Mesenchymal stem cell (in vitro differentiated cells and primary cell): ENCODE data around the gene CD4.
A peak's percentile ranks its signal among the peaks of the same experiment; 100 is the strongest.

Experiments
- DNase-seq: peaks from one replicate; pipeline ENCODE4 v3.0.0-alpha.2; 2013
- H2AFZ ChIP-seq: one replicate; pipeline ENCODE4 v1.6.1; 2013; ENCODE audit warnings: low read depth, mild to moderate bottlenecking, control low read depth, inconsistent platforms, low read length, moderate library complexity
- H2AK5ac ChIP-seq: 2 replicates; pipeline ENCODE4 v1.6.1; 2013; ENCODE audit warnings: low read length, moderate library complexity, mild to moderate bottlenecking, inconsistent platforms; ENCODE audit not compliant: severe bottlenecking
- H2BK120ac ChIP-seq: one replicate; pipeline ENCODE4 v1.6.1; 2013; ENCODE audit warnings: low read depth, mild to moderate bottlenecking, inconsistent platforms, low read length, moderate library complexity
- H2BK12ac ChIP-seq, 2 experiments: one replicate each; pipeline ENCODE4 v1.6.1; 2013; ENCODE audit warnings: inconsistent platforms in 2 of 2, low read length in 2 of 2, mild to moderate bottlenecking in 2 of 2, moderate library complexity in 2 of 2, control low read depth in 1 of 2
- H2BK15ac ChIP-seq: one replicate; pipeline ENCODE4 v1.6.1; 2013; ENCODE audit warnings: mild to moderate bottlenecking, low read depth, inconsistent platforms; ENCODE audit not compliant: poor library complexity, severe bottlenecking
- H2BK5ac ChIP-seq: 2 replicates; pipeline ENCODE4 v1.6.1; 2013; ENCODE audit warnings: low read depth, mild to moderate bottlenecking, low read length, control low read depth, inconsistent platforms; ENCODE audit not compliant: poor library complexity, severe bottlenecking
- H3K14ac ChIP-seq, 2 experiments: one replicate each; pipeline ENCODE4 v1.6.1; 2013; ENCODE audit warnings: inconsistent platforms in 2 of 2, low read length in 2 of 2, control low read depth in 1 of 2, mild to moderate bottlenecking in 1 of 2, moderate library complexity in 1 of 2
- H3K18ac ChIP-seq, 2 experiments: one replicate each; pipeline ENCODE4 v1.6.1; 2013; ENCODE audit warnings: inconsistent platforms in 2 of 2, low read length in 2 of 2, control low read depth in 1 of 2, low read depth in 1 of 2, mild to moderate bottlenecking in 1 of 2
- H3K23ac ChIP-seq, 2 experiments: one replicate each; pipeline ENCODE4 v1.6.1; 2013; ENCODE audit warnings: inconsistent platforms in 2 of 2, low read length in 2 of 2, mild to moderate bottlenecking in 2 of 2, moderate library complexity in 2 of 2, control low read depth in 1 of 2
- H3K27ac ChIP-seq: 2 replicates; pipeline ENCODE4 v1.5.1; 2013; ENCODE audit warnings: mild to moderate bottlenecking, moderate library complexity, low read length, control low read depth, inconsistent platforms; ENCODE audit not compliant: poor library complexity, severe bottlenecking
- H3K27me3 ChIP-seq, 2 experiments: 2 replicates each; pipeline versions ENCODE4 v1.6.1 to v1.7.0; 2013; ENCODE audit warnings: low read length in 2 of 2, mild to moderate bottlenecking in 2 of 2, moderate library complexity in 2 of 2, control low read depth in 1 of 2, inconsistent platforms in 1 of 2; ENCODE audit not compliant: control insufficient read depth in 1 of 2, insufficient read depth in 1 of 2
- H3K36me3 ChIP-seq, 2 experiments: 2 replicates each; pipeline versions ENCODE4 v1.6.1 to v1.7.0; 2013; ENCODE audit warnings: low read length in 2 of 2, control low read depth in 1 of 2, inconsistent platforms in 1 of 2, low read depth in 1 of 2, mild to moderate bottlenecking in 1 of 2; ENCODE audit not compliant: insufficient read depth in 2 of 2, control insufficient read depth in 1 of 2
- H3K4ac ChIP-seq, 2 experiments: one replicate each; pipeline ENCODE4 v1.6.1; 2013; ENCODE audit warnings: inconsistent platforms in 2 of 2, low read length in 2 of 2, mild to moderate bottlenecking in 2 of 2, moderate library complexity in 2 of 2, control low read depth in 1 of 2, low read depth in 1 of 2
- H3K4me1 ChIP-seq: 2 replicates; pipeline ENCODE4 v1.6.1; 2013; ENCODE audit warnings: low read depth, low read length, control low read depth; ENCODE audit not compliant: control insufficient read depth, insufficient read depth
- H3K4me2 ChIP-seq: 2 replicates; pipeline ENCODE4 v1.6.1; 2013; ENCODE audit warnings: low read length, mild to moderate bottlenecking, inconsistent platforms; ENCODE audit not compliant: poor library complexity, severe bottlenecking
- H3K4me3 ChIP-seq, 2 experiments: 2 replicates each; pipeline versions ENCODE4 v1.5.1 to v1.7.0; 2013; ENCODE audit warnings: low read length in 2 of 2, mild to moderate bottlenecking in 2 of 2, control low read depth in 1 of 2, low read depth in 1 of 2; ENCODE audit not compliant: insufficient read depth in 1 of 2
- H3K79me1 ChIP-seq: replicated peaks from 2 replicates; pipeline ENCODE4 v1.6.1; 2013; ENCODE audit warnings: mild to moderate bottlenecking, control low read depth, low read length, inconsistent platforms; ENCODE audit not compliant: poor library complexity, severe bottlenecking
- H3K9ac ChIP-seq: 2 replicates; pipeline ENCODE4 v1.7.0; 2013; ENCODE audit warnings: mild to moderate bottlenecking, low read length, moderate library complexity
- H3K9me3 ChIP-seq: 2 replicates; pipeline ENCODE4 v1.7.0; 2013; ENCODE audit warnings: mild to moderate bottlenecking, low read length; ENCODE audit not compliant: control insufficient read depth
- H4K8ac ChIP-seq: one replicate; pipeline ENCODE4 v1.6.1; 2013; ENCODE audit warnings: inconsistent platforms, mild to moderate bottlenecking, low read length, moderate library complexity
- H4K91ac ChIP-seq: one replicate; pipeline ENCODE4 v1.6.1; 2013; ENCODE audit warnings: mild to moderate bottlenecking, low read length, inconsistent platforms
- WGBS: methylation state at CpG from one replicate; pipeline ENCODE4 v1.1.7; 2013; ENCODE audit warnings: mixed read lengths; 5-methylcytosine and 5-hydroxymethylcytosine counted together

CD4 gene

DNA sequence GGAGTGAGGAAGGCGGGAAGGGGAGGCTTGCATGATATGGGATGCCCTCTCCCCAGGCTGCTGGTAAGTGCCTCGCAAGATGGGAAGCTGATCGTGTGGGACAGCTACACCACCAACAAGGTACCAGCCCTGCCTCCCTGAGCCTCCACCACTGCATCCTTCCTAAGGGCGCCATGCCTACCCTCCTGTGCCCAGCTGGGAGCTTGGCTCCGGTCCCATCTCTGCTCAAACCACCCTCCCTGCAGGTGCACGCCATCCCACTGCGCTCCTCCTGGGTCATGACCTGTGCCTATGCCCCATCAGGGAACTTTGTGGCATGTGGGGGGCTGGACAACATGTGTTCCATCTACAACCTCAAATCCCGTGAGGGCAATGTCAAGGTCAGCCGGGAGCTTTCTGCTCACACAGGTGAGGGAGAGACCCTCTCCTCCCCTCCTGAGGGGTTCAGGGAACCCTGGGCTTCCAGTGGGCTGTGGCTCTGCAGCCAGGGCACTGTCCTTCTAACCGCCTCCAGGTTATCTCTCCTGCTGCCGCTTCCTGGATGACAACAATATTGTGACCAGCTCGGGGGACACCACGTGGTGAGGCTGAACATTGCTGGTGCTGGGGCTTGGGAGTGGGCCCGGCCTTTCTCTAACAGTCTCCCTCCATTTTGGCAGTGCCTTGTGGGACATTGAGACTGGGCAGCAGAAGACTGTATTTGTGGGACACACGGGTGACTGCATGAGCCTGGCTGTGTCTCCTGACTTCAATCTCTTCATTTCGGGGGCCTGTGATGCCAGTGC, 54.0 kb downstream of the CD4 start:
- Histone ChIP-seq H2BK12ac (no peak overlapping the region), H2AFZ (no peak overlapping the region), H3K4me3 (no peak overlapping the region), H2BK120ac (no peak overlapping the region), H2AK5ac (no peak overlapping the region), H3K27me3 (no peaks in the 10 kb centered on the region), H3K27ac (no peak overlapping the region), H4K8ac (no peak overlapping the region), H4K91ac (peak overlapping the region; percentile 41), H3K18ac (no peak overlapping the region), H3K23ac (no peak overlapping the region), H3K4me2 (no peak overlapping the region), H2BK5ac (no peak overlapping the region), H3K9me3 (no peaks in the 10 kb centered on the region), H2BK15ac (no peak overlapping the region), H3K4ac (no peak overlapping the region), H3K79me1 (peaks cover 15% of the 10 kb centered on the region), H3K9ac (no peak overlapping the region), H3K4me1 (no peaks in the 10 kb centered on the region), H3K36me3 (peaks cover 78 to 86% of the 10 kb centered on the region in 2 experiments), H3K14ac (no peak overlapping the region)
- 84% methylated on average over 16 of the region's 16 CpGs for WGBS
- DNase-seq, result no peak

DNA sequence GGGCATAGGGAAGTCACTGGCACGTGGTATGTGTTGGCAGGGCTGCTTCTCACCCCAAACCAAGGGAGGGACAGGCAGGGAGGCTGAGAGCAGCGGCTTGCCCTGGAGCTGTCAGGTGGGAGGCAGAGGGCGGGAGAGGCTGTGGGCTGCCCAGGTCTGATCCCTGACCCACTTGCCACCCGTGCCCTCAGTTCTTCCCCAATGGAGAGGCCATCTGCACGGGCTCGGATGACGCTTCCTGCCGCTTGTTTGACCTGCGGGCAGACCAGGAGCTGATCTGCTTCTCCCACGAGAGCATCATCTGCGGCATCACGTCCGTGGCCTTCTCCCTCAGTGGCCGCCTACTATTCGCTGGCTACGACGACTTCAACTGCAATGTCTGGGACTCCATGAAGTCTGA, 56.1 kb downstream of the CD4 start:
- no peaks in the 10 kb centered on the region for H3K27me3 ChIP-seq
- H3K27ac ChIP-seq, result no peak overlapping the region
- no peak overlapping the region for H2BK5ac ChIP-seq
- H3K4me2 ChIP-seq, result no peak overlapping the region
- WGBS, result 94% methylated on average over 17 of the region's 17 CpGs
- no peak overlapping the region for H3K14ac ChIP-seq
- H2AFZ ChIP-seq, result no peak overlapping the region
- H2AK5ac ChIP-seq, result no peak overlapping the region
- no peak overlapping the region for H2BK15ac ChIP-seq
- H3K36me3 ChIP-seq, result peaks cover 75 to 81% of the 10 kb centered on the region in 2 experiments
- no peak overlapping the region for H3K4me3 ChIP-seq
- H4K8ac ChIP-seq, result no peak overlapping the region
- H4K91ac ChIP-seq, result no peak overlapping the region
- H2BK12ac ChIP-seq, result no peak overlapping the region
- no peak overlapping the region for H3K4ac ChIP-seq
- no peak overlapping the region for H3K9ac ChIP-seq
- no peaks in the 10 kb centered on the region for H3K9me3 ChIP-seq
- H3K23ac ChIP-seq, result no peak overlapping the region
- no peak overlapping the region for H2BK120ac ChIP-seq
- no peak overlapping the region for H3K18ac ChIP-seq
- DNase-seq, result no peak
- peaks cover 18% of the 10 kb centered on the region for H3K79me1 ChIP-seq
- peaks cover 3% of the 10 kb centered on the region for H3K4me1 ChIP-seq

DNA sequence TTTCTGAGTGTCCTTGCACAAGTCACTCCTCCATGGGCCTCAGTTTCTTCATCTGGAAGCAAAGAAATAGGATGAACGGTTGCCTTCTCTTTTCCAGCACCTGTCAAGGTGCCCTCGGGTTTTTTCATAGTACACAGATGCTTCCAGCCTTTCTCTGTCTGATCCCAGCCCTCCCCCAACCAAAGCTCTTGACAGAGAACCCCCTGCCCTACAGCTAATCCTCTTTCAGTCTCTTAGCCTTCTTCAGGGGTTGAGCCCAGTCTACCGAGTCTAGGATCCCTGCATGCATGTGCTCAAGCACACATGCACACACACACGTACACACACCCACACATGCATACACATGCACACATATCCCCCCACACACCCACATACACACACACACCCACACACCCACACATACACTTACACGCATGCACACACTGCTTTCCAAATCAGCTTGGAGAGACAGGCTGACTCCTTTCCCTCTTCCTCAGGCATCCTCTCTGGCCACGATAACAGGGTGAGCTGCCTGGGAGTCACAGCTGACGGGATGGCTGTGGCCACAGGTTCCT, 57.1 kb downstream of the CD4 start:
- H4K8ac ChIP-seq, result no peak overlapping the region
- H2BK15ac ChIP-seq, result no peak overlapping the region
- H3K9ac ChIP-seq, result no peak overlapping the region
- H3K14ac ChIP-seq, result no peak overlapping the region
- H3K23ac ChIP-seq, result no peak overlapping the region
- H3K4me3 ChIP-seq, result no peak overlapping the region
- no peak overlapping the region for H2BK5ac ChIP-seq
- H3K4ac ChIP-seq, result no peak overlapping the region
- H2BK12ac ChIP-seq, result no peak overlapping the region
- H2AFZ ChIP-seq, result no peak overlapping the region
- H3K79me1 ChIP-seq, result peaks cover 20% of the 10 kb centered on the region
- no peak overlapping the region for H3K4me2 ChIP-seq
- peaks cover 65 to 81% of the 10 kb centered on the region in 2 experiments for H3K36me3 ChIP-seq
- H3K18ac ChIP-seq, result no peak overlapping the region
- H2AK5ac ChIP-seq, result no peak overlapping the region
- no peak for DNase-seq
- 93% methylated on average over 7 of the region's 7 CpGs for WGBS
- H2BK120ac ChIP-seq, result no peak overlapping the region
- no peak overlapping the region for H3K27ac ChIP-seq
- peaks cover 8% of the 10 kb centered on the region for H3K4me1 ChIP-seq
- H3K27me3 ChIP-seq, result no peaks in the 10 kb centered on the region
- H3K9me3 ChIP-seq, result no peaks in the 10 kb centered on the region
- no peak overlapping the region for H4K91ac ChIP-seq

DNA sequence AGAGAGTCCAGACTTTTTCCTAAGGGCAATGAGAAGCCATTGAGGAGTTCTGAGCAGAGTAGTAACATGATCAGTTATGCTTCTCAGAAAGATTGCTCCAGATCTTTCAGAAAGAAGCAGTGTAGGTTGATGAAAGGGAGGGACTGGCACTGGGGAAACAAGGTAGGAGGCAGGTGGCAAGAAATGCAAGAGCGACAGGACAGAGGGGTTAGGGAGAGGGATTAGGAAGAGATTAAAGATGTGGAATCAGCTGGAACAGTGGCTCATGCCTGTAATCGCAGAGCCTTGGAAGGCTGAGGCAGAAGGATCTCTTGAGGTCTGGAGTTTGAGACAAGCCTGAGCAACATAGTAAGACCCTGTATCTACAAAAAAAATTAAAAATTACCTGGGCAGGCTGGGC, 58.3 kb downstream of the CD4 start:
- no peak overlapping the region for H2BK5ac ChIP-seq
- no peak overlapping the region for H3K4me3 ChIP-seq
- H2BK15ac ChIP-seq, result no peak overlapping the region
- H3K4me2 ChIP-seq, result no peak overlapping the region
- WGBS, result 96% methylated on average over 2 of the region's 2 CpGs
- no peak overlapping the region for H2AFZ ChIP-seq
- H4K8ac ChIP-seq, result no peak overlapping the region
- no peak overlapping the region for H3K4ac ChIP-seq
- no peak overlapping the region for H3K27ac ChIP-seq
- no peak overlapping the region for H3K14ac ChIP-seq
- DNase-seq, result no peak
- no peaks in the 10 kb centered on the region for H3K9me3 ChIP-seq
- H3K79me1 ChIP-seq, result peaks cover 20% of the 10 kb centered on the region
- H2BK120ac ChIP-seq, result no peak overlapping the region
- H2BK12ac ChIP-seq, result no peak overlapping the region
- no peaks in the 10 kb centered on the region for H3K27me3 ChIP-seq
- H3K36me3 ChIP-seq, result peaks cover 58 to 69% of the 10 kb centered on the region in 2 experiments
- peaks cover 8% of the 10 kb centered on the region for H3K4me1 ChIP-seq
- no peak overlapping the region for H3K18ac ChIP-seq
- H3K9ac ChIP-seq, result no peak overlapping the region
- H4K91ac ChIP-seq, result no peak overlapping the region
- H3K23ac ChIP-seq, result no peak overlapping the region
- H2AK5ac ChIP-seq, result no peak overlapping the region
